HG02884 (cell line): Measurements from ENCODE around the gene TTC28.
"Not testable (repeated sequence)": the region's sequence is repeated elsewhere in the genome, so short reads cannot be mapped to it uniquely, and the experiment has no call there.

Source experiments
- ATAC-seq: cut with Tn5 transposase; IDR thresholded peaks from one replicate; pipeline ENCODE4 v1.9.1; 2021; ENCODE audit warnings: mild to moderate bottlenecking, moderate library complexity; ENCODE audit not compliant: unreplicated experiment

TTC28 gene

GRCh38 chr22:28560743-28561101 is 118.9 kb downstream of the TTC28 start:
- ATAC-seq, result not testable (repeated sequence)

- no peak for ATAC-seq
Observed at GRCh38 chr22:28560046-28560742, 119.4 kb downstream of the TTC28 start.

GRCh38 chr22:28557184-28557583 is 122.5 kb downstream of the TTC28 start:
- no peak for ATAC-seq

GRCh38 chr22:28553108-28553866 is 126.4 kb downstream of the TTC28 start:
- not testable (repeated sequence) for ATAC-seq

GRCh38 chr22:28548406-28548805 is 131.2 kb downstream of the TTC28 start:
- no peak for ATAC-seq

- no peak for ATAC-seq
Observed at GRCh38 chr22:28547132-28547842, 132.4 kb downstream of the TTC28 start.

GRCh38 chr22:28544431-28544868 is 135.2 kb downstream of the TTC28 start:
- no peak for ATAC-seq

- ATAC-seq, result no peak
Observed at GRCh38 chr22:28542980-28543621, 136.5 kb downstream of the TTC28 start.

GRCh38 chr22:28541137-28541536 is 138.5 kb downstream of the TTC28 start:
- no peak for ATAC-seq

- ATAC-seq, result no peak
Observed at GRCh38 chr22:28538922-28539321, 140.7 kb downstream of the TTC28 start.

GRCh38 chr22:28530565-28530964 is 149.1 kb downstream of the TTC28 start:
- not testable (repeated sequence) for ATAC-seq

GRCh38 chr22:28529144-28529543 is 150.5 kb downstream of the TTC28 start:
- ATAC-seq, result not testable (repeated sequence)

GRCh38 chr22:28521451-28521850 is 158.2 kb downstream of the TTC28 start:
- ATAC-seq, result no peak

GRCh38 chr22:28514321-28514821 is 165.3 kb downstream of the TTC28 start:
- no peak for ATAC-seq

- not testable (repeated sequence) for ATAC-seq
Observed at GRCh38 chr22:28512387-28512786, 167.3 kb downstream of the TTC28 start.

- ATAC-seq, result no peak
Observed at GRCh38 chr22:28507896-28508295, 171.7 kb downstream of the TTC28 start.

GRCh38 chr22:28506150-28506535 is 173.5 kb downstream of the TTC28 start:
- no peak for ATAC-seq

- ATAC-seq, result no peak
Observed at GRCh38 chr22:28505416-28506149, 174.1 kb downstream of the TTC28 start.

- no peak for ATAC-seq
Observed at GRCh38 chr22:28500006-28500405, 179.6 kb downstream of the TTC28 start.

- ATAC-seq, result no peak
Observed at GRCh38 chr22:28498044-28498443, 181.6 kb downstream of the TTC28 start.
